GM12864 (cell line): ENCODE data around the gene ZFYVE27.
A peak's percentile ranks its signal among the peaks of the same experiment; 100 is the strongest.

Experiments used
- DNase-seq: peaks from one replicate; pipeline ENCODE4 v3.0.0-alpha.2; 2011; ENCODE audit warnings: low read depth
- H3K4me3 ChIP-seq: 2 replicates; pipeline ENCODE4 v1.5.1; 2011; ENCODE audit warnings: mild to moderate bottlenecking, low read depth, low read length, control low read depth
- TF ChIP-seq, protein P1 (sequence below): IDR thresholded peaks from 2 replicates; pipeline ENCODE4 v1.5.1; 2011; ENCODE audit warnings: low read depth, mild to moderate bottlenecking, moderate library complexity, low read length, control low read depth, inconsistent platforms; ENCODE audit errors: missing control alignments

ZFYVE27 gene

DNA sequence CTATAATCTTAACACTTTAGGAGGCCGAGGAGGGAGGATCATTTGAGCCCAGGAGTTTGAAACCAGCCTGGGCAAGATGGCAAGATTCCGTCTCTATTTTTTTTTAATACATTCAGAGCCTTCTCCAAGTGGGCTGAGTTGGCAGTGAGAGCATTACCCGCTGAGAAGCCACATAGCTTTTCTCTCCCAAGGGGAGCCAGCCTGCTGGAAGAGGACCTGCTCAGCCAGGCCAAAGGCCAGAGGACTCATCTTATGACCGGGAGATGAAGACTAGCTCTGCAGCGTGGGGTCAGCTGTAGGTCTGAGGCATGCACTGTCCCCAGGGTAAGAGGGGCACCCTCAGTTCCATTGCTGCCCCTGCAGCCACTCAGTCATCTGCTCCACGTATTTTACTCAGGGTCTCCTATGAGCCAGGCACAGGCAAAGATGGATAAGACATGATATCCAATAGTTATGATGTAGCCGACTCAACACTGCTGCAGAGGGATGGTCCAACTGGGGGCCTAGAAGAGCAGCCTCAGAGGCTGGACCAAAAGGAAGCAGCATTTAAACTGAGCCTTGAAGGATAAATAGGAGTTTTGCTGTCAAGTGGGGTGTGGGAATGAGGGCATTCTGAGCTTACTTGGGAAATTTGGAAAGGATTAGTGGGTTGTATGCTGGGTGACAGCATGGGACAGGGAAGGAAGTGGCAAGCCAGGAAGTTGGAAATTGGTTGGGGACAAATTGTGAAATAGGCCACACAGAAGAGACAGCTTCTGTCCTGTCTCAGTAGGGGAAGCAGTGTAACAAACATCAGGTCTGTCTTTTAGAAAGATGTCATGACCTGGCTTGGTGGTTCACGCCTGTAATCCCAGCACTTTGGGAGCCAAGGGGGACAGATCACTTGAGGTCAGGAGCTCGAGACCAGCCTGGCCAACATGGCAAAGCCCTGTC lies 25.0 kb upstream of the ZFYVE27 start:
- TF ChIP-seq, protein P1, sequence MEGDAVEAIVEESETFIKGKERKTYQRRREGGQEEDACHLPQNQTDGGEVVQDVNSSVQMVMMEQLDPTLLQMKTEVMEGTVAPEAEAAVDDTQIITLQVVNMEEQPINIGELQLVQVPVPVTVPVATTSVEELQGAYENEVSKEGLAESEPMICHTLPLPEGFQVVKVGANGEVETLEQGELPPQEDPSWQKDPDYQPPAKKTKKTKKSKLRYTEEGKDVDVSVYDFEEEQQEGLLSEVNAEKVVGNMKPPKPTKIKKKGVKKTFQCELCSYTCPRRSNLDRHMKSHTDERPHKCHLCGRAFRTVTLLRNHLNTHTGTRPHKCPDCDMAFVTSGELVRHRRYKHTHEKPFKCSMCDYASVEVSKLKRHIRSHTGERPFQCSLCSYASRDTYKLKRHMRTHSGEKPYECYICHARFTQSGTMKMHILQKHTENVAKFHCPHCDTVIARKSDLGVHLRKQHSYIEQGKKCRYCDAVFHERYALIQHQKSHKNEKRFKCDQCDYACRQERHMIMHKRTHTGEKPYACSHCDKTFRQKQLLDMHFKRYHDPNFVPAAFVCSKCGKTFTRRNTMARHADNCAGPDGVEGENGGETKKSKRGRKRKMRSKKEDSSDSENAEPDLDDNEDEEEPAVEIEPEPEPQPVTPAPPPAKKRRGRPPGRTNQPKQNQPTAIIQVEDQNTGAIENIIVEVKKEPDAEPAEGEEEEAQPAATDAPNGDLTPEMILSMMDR, result no peak
- DNase-seq, result no peak
- H3K4me3 ChIP-seq, result no peak overlapping the region

DNA sequence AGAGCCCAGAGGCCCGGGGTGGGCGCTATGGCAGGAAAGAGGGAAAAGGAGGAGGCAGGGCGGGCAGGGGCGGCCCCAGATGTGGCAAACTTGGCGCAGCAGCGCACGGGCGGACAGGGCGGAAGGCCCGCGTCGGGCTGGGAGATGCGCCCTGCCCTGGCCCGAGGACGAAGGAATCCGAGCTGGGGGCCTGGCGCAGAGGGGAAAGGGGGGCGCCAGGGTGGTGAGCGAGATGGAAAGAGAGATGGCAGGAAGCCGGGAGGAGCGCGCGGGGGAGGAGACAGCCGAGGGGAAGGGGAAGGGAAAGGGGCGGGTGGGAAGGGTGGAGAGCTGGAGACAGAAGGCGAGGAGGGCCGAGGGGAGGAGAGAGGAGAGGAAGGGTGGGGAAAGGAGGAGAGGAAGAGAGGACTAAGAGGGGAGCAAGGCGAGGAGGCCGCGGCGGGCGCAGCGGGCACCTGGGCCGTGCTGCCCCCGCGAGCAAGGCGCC lies 23.5 kb upstream of the ZFYVE27 start, which contains the start of gene MARVELD1:
TSS of gene MARVELD1 (plus strand) at position 392 of the 487 bp plus-strand sequence. CDS start 147 bp downstream, outside the sequence.
- TF ChIP-seq, protein P1, result no peak
- peak within 1 kb of the TSS; percentile 67 for H3K4me3 ChIP-seq
- no peak for DNase-seq

DNA sequence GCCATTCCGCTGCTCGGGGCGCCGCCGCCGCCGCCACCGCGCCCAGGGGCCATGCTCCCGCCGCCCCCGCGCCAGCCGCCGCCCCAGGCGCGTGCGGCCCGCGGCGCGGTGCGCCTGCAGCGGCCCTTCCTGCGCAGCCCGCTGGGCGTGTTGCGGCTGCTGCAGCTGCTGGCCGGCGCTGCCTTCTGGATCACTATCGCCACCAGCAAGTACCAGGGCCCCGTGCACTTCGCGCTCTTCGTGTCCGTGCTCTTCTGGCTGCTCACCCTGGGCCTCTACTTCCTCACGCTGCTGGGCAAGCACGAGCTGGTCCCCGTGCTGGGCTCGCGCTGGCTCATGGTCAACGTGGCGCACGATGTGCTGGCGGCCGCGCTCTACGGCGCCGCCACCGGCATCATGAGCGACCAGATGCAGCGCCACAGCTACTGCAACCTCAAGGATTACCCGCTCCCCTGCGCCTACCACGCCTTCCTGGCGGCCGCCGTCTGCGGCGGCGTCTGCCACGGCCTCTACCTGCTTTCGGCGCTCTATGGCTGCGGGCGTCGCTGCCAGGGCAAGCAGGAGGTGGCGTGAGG lies 23.0 kb upstream of the ZFYVE27 start:
- H3K4me3 ChIP-seq, result peak overlapping the region; percentile 67
- TF ChIP-seq, protein P1, result peak; percentile 46

DNA sequence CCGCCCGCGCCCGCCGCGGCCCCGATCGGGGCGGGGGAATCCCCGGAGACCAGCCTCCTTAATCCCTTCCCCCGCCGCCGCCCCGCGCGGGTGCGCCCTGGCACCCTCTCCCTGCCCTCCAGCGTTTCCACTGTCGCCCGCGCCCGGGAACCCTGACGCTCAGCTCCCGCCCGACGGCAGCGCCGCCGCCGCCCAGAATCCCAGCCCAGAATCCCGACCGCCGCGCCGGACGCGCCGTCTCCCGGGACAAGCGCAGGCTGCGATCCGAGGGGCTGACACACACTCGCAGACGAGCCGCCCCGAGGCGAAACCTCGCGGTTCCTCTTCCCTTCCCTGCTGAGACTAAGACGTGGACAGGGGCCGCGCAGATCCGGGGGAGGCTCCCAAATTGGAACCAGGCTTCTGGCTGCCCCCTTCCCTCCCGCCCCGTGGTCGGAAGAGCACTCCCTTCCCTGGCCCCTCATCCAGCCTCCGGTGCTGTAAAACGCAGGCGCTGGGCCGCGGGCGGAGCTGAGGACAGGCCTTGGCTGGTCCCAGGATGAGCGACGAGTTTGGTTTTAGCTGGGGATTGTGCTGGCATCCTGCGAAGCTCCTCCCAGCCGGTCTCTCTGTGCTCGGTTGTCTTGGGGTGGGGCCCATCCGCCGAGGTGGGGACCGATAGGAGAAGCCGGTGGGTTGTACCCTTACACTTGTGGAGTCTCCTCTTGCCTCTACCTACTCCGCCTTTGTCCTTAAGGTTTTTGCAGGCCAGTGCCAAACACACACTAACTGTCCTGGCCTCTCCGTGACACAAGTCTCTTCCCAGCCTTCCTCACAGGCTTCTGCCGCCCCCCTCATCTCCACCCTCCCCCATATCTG lies 22.3 kb upstream of the ZFYVE27 start:
- no peak for DNase-seq
- TF ChIP-seq, protein P1, result no peak
- H3K4me3 ChIP-seq, result peak overlapping the region; percentile 67

More for the DNA sequence above, 23.0 kb upstream of the ZFYVE27 start:
- DNase-seq, result no peak

DNA sequence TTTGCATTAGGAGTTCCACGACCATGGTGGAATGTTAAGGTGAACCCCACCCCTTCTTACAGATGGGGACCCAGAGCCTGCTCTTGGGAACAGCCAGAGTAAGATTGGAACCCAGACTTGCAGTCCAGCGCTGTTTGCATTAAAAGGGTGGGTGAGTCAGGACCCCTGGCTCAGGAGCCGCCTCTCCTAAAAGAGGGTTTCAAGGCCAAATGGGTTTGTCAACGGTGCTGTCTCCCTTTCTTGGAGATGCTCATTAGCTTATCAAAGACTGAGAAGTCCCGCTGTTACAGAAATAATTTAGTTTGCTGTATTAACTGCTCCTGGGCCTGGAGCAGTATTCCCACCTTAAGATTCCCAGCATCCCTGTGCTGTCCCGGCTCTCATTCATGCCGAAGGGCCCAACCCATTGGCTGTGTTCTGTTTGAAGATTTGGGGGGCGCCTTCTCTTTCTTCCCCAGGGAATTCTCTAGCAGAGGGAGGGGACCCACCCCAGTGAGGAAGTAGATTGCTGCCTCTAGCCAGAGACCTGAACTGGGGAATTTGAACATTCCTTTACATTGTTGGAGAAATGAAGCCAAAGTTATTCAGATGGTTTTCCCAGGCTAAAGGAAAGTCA lies 21.6 kb upstream of the ZFYVE27 start:
- no peak for DNase-seq
- no peak overlapping the region for H3K4me3 ChIP-seq
- TF ChIP-seq, protein P1, result no peak

DNA sequence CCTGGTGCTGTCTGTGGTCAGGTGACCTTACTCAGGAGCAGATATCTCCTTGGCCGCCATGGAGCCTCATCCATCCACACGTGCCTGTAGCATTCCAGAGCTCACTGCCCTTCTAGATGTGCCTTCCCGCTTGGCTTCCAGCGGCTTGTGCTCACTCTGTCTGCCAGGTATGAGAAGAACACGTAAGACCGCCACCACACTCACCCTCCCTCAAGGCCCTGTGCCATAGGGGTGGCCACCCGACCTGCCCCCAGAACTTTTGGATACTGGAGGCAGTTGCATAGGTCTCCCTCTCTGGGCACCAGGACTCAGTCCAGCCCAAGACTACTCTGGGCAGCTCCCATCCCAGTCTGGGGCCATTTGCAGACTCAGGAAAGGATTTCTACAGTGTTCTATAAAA lies 19.3 kb upstream of the ZFYVE27 start:
- TF ChIP-seq, protein P1, result no peak
- DNase-seq, result no peak
- H3K4me3 ChIP-seq, result no peak overlapping the region
